ENCODE measurements around the gene ZNF835.
"Not testable (repeated sequence)": the region's sequence is repeated elsewhere in the genome, so short reads cannot be mapped to it uniquely, and the experiment has no call there.

Gene ZNF835

DNA sequence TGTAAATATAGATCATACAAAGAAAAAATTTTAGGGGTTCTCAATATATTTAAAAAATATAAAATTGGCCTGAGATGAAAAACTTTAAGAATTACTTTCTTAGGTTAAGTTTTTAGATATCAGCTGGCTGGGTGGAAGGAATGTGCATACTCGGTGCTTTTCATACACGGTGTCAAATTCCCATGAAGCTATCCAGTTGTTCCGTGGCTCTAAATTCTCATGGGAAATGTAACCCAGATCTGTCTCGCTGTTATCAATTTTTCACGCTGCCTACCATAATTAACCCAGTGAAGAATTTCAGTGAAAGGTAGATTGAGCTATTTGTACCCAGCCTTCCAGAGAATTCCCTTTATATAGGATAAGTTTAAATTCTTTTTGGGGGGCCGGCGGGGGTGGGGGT lies 11.6 kb upstream of the ZNF835 start:
- Histone ChIP-seq H3K79me2 (ENCODE audit: insufficient read depth, low read depth) (no peaks in the 10 kb centered on the region), H3K27ac (no peak overlapping the region), H3K4me1 (ENCODE audit: low read depth, poor library complexity, severe bottlenecking) (no peaks in the 10 kb centered on the region), H3K9ac (no peak overlapping the region), H3K36me3 (ENCODE audit: insufficient read depth) (no peaks in the 10 kb centered on the region), H2AFZ (ENCODE audit: low read depth) (no peak overlapping the region), H4K20me1 (ENCODE audit: insufficient read depth) (no peaks in the 10 kb centered on the region), H3K4me3 (IDR thresholded peaks at IDR 0.05; ENCODE audit: insufficient read depth, low read depth, low read length) (no peak overlapping the region), H3K27me3 (ENCODE audit: insufficient read depth, low read depth) (no peaks in the 10 kb centered on the region; the same call in 1 of the 2 replicates), H3K4me2 (no peak overlapping the region)
- TF ChIP-seq, protein P1, sequence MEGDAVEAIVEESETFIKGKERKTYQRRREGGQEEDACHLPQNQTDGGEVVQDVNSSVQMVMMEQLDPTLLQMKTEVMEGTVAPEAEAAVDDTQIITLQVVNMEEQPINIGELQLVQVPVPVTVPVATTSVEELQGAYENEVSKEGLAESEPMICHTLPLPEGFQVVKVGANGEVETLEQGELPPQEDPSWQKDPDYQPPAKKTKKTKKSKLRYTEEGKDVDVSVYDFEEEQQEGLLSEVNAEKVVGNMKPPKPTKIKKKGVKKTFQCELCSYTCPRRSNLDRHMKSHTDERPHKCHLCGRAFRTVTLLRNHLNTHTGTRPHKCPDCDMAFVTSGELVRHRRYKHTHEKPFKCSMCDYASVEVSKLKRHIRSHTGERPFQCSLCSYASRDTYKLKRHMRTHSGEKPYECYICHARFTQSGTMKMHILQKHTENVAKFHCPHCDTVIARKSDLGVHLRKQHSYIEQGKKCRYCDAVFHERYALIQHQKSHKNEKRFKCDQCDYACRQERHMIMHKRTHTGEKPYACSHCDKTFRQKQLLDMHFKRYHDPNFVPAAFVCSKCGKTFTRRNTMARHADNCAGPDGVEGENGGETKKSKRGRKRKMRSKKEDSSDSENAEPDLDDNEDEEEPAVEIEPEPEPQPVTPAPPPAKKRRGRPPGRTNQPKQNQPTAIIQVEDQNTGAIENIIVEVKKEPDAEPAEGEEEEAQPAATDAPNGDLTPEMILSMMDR (conservative IDR thresholded peaks at IDR 0.05; ENCODE audit: low read depth, low read length) = no peak

DNA sequence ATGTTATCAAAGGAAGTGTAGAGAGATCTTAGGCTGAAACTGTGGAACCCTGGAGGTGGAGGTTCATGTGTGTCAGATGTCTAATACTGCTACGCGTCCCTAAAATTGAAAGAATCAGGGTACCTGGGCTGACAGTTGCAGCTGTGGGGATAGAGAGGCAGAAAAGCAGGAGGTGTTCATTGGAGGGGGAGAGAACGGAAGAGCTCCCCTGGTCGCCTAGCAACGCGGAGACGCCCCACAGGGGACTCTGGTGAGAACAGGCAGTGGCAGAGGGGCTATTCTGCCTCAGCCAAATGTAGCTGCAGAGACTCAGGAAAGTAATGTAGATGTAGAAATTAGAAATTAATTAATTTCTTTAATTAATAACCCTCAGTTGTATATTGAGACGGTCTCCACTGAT lies 10.1 kb upstream of the ZNF835 start:
- H3K4me2 ChIP-seq = no peak overlapping the region
- no peak overlapping the region for H3K9ac ChIP-seq
- H3K27ac ChIP-seq = no peak overlapping the region
- no peaks in the 10 kb centered on the region; the same call in 1 of the 2 replicates for H3K27me3 ChIP-seq (ENCODE audit: insufficient read depth, low read depth)
- no peaks in the 10 kb centered on the region for H3K4me1 ChIP-seq (ENCODE audit: low read depth, poor library complexity, severe bottlenecking)
- H3K4me3 ChIP-seq (IDR thresholded peaks at IDR 0.05; ENCODE audit: insufficient read depth, low read depth, low read length) = no peak overlapping the region
- TF ChIP-seq, protein P1 (conservative IDR thresholded peaks at IDR 0.05; ENCODE audit: low read depth, low read length) = no peak
- no peaks in the 10 kb centered on the region for H3K36me3 ChIP-seq (ENCODE audit: insufficient read depth)
- no peaks in the 10 kb centered on the region for H4K20me1 ChIP-seq (ENCODE audit: insufficient read depth)
- no peaks in the 10 kb centered on the region for H3K79me2 ChIP-seq (ENCODE audit: insufficient read depth, low read depth)
- no peak overlapping the region for H2AFZ ChIP-seq (ENCODE audit: low read depth)

DNA sequence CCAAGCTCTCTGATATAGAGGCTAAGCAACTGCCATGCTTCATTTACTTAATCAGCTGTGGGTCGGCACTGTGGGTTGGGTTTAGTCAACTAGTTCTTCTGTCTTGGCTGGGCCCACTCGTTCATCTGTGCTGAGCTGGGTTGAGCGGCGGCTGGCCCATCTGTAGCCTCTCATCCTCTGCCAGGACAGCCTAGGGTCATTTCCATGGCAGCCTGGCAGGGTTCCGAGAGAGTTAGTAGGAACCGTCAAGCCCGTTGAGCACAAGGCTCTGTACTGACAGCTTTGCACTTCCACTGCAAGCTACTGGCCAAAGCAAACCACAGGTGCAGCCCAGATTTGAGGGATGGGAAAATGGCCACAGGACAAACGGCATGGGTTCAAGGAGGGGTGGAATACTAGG lies 6.6 kb upstream of the ZNF835 start:
- Histone ChIP-seq H4K20me1 (ENCODE audit: insufficient read depth) (no peaks in the 10 kb centered on the region), H3K27ac (no peak overlapping the region)

DNA sequence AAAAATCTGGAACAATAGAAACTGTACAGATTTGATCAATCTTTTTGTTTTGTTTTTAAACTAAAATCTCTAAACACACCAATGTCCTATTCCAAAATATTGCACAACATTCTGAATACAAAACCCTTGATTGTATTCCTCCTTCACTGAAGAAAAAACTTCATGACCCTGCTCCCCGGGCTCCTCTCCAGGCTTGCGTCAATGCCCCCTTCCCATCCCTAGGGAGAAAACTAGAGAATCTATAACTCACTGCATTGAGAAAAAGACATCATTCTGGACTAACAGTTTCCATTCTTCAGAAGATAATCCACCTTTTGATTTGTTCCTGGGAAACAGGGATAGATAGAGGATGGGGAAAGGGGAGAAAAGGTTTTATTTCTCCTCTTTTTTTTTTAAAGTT lies 1.1 kb upstream of the ZNF835 start:
- H4K20me1 ChIP-seq (ENCODE audit: insufficient read depth); H3K4me1 ChIP-seq (ENCODE audit: low read depth, poor library complexity, severe bottlenecking); H3K9ac ChIP-seq; H3K4me2 ChIP-seq; H2AFZ ChIP-seq (ENCODE audit: low read depth); H3K79me2 ChIP-seq (ENCODE audit: insufficient read depth, low read depth); H3K27me3 ChIP-seq (ENCODE audit: insufficient read depth, low read depth); H3K36me3 ChIP-seq (ENCODE audit: insufficient read depth); H3K4me3 ChIP-seq (IDR thresholded peaks at IDR 0.05; ENCODE audit: insufficient read depth, low read depth, low read length); H3K27ac ChIP-seq: not testable (repeated sequence)

More for the DNA sequence above, 6.6 kb upstream of the ZNF835 start:
- Histone ChIP-seq H3K4me2 (no peak overlapping the region), H3K9ac (no peak overlapping the region), H3K4me1 (ENCODE audit: low read depth, poor library complexity, severe bottlenecking) (no peaks in the 10 kb centered on the region), H3K79me2 (ENCODE audit: insufficient read depth, low read depth) (no peaks in the 10 kb centered on the region), H3K36me3 (ENCODE audit: insufficient read depth) (no peaks in the 10 kb centered on the region), H3K27me3 (ENCODE audit: insufficient read depth, low read depth) (no peaks in the 10 kb centered on the region; the same call in 1 of the 2 replicates), H3K4me3 (IDR thresholded peaks at IDR 0.05; ENCODE audit: insufficient read depth, low read depth, low read length) (no peak overlapping the region), H2AFZ (ENCODE audit: low read depth) (no peak overlapping the region)
- TF ChIP-seq, protein P1 (conservative IDR thresholded peaks at IDR 0.05; ENCODE audit: low read depth, low read length) = no peak

DNA sequence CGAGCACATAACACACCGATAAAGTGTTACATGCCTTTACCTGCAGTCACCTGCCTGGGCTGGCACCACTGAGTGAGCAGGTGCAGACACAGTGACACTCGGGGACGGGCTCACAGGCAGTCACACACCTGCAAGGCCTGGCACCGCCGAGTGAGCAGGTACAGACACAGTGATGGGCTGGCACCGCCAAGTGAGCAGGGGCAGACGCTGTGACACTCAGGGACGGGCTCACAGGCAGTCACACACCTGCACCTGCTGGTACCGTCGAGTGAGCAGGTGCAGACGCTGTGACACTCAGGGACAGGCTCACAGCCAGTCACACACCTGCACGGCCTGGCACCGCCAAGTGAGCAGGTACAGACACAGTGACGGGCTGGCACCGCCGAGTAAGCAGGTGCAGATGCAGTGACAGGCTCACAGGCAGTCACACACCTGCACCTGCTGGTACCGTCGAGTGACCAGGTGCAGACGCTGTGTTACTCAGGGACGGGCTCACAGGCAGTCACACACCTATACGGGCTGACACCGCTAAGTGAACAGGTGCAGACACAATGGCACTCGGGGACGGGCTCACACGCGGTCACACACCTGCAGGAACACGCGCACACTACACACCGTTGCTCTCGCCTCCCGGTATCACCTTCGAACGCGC lies 470 bp downstream of the ZNF835 start:
- TF ChIP-seq, protein P1 (conservative IDR thresholded peaks at IDR 0.05; ENCODE audit: low read depth, low read length) = no peak
- H3K4me3 ChIP-seq (IDR thresholded peaks at IDR 0.05; ENCODE audit: insufficient read depth, low read depth, low read length) = no peak overlapping the region
- no peaks in the 10 kb centered on the region for H3K36me3 ChIP-seq (ENCODE audit: insufficient read depth)
- H3K4me2 ChIP-seq = no peak overlapping the region
- no peak overlapping the region for H2AFZ ChIP-seq (ENCODE audit: low read depth)
- H3K79me2 ChIP-seq (ENCODE audit: insufficient read depth, low read depth) = no peaks in the 10 kb centered on the region
- H3K4me1 ChIP-seq (ENCODE audit: low read depth, poor library complexity, severe bottlenecking) = no peaks in the 10 kb centered on the region
- H4K20me1 ChIP-seq (ENCODE audit: insufficient read depth) = no peaks in the 10 kb centered on the region
- H3K27me3 ChIP-seq (ENCODE audit: insufficient read depth, low read depth) = no peaks in the 10 kb centered on the region
- no peak overlapping the region for H3K27ac ChIP-seq
- no peak overlapping the region for H3K9ac ChIP-seq

Data from KMS-11 (cell line).